ENCODE measurements around the gene MGAT1.
"Not testable (repeated sequence)": the region's sequence is repeated elsewhere in the genome, so short reads cannot be mapped to it uniquely, and the experiment has no call there.

The MGAT1 gene

GRCh38 chr5:180803181-180804128, 849 bp upstream of the MGAT1 start:
- peak; percentile 79 for DNase-seq

GRCh38 chr5:180801596-180802324, 846 bp downstream of the MGAT1 start:
- DNase-seq: peak; percentile 46

GRCh38 chr5:180799902-180800801, 2.5 kb downstream of the MGAT1 start:
- peak; percentile 86 for DNase-seq

GRCh38 chr5:180799194-180799593, 3.4 kb downstream of the MGAT1 start:
- peak; percentile 86 for DNase-seq

GRCh38 chr5:180798193-180798592, 4.4 kb downstream of the MGAT1 start:
- DNase-seq: no peak

GRCh38 chr5:180797256-180798192, 5.1 kb downstream of the MGAT1 start:
- DNase-seq: no peak

- DNase-seq: peak; percentile 59
Observed at GRCh38 chr5:180795771-180796313, 6.8 kb downstream of the MGAT1 start.

GRCh38 chr5:180792965-180793287, 9.7 kb downstream of the MGAT1 start:
- DNase-seq: no peak

GRCh38 chr5:180792287-180792964, 10.2 kb downstream of the MGAT1 start:
- peak; percentile 47 for DNase-seq

GRCh38 chr5:180791611-180792213, 10.9 kb downstream of the MGAT1 start:
- no peak for DNase-seq

GRCh38 chr5:180790524-180790923, 12.1 kb downstream of the MGAT1 start:
- no peak for DNase-seq

GRCh38 chr5:180790020-180790419, 12.6 kb downstream of the MGAT1 start:
- peak; percentile 68 for DNase-seq

- not testable (repeated sequence) for DNase-seq
Observed at GRCh38 chr5:180788651-180789410, 13.8 kb downstream of the MGAT1 start.

- peak; percentile 67 for DNase-seq
Observed at GRCh38 chr5:180787711-180788431, 14.7 kb downstream of the MGAT1 start.

GRCh38 chr5:180786531-180787398, 15.8 kb downstream of the MGAT1 start:
- peak; percentile 77 for DNase-seq

- DNase-seq: peak; percentile 96
Observed at GRCh38 chr5:180785794-180786221, 16.8 kb downstream of the MGAT1 start.

GRCh38 chr5:180785121-180785781, 17.4 kb downstream of the MGAT1 start:
- DNase-seq: no peak

All from islet precursor cell (in vitro differentiated cells).